ENCODE data around the gene CD59.
"Not testable (repeated sequence)": the region's sequence is repeated elsewhere in the genome, so short reads cannot be mapped to it uniquely, and the experiment has no call there.

CD59 gene

DNA sequence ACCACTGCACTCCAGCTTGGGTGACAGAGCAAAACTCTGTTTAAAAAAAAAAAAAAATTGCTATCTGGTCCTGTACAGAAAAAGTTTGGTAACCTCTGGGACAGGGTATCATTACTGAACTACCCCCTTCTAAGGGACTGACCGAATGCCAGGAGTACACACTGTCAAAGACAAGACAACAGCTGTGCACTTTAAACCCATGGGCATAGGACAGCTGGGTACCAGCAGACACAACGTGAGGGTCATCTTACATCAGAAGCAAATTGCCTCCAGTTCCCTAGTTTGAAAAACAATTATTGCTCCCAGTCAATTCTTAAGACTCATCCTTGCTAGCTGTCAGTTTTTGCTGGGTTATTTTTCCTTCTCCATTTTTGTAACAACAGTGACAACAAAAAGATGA is 17.8 kb downstream of the CD59 start:
- peaks cover 8 to 24% of the 10 kb centered on the region in 2 donors for H3K4me1 ChIP-seq (ENCODE audit: control insufficient read depth in 2 of 2, insufficient read depth in 2 of 2, low read length in 2 of 2)
- H3K4me3 ChIP-seq (ENCODE audit: low read length in 2 of 2): no peak overlapping the region
- no peak overlapping the region for H3K9ac ChIP-seq (ENCODE audit: low read depth in 1 of 2, low read length in 2 of 2)
- H3K27me3 ChIP-seq (ENCODE audit: control insufficient read depth in 2 of 2, insufficient read depth in 2 of 2, low read length in 2 of 2): no peaks in the 10 kb centered on the region
- H3K36me3 ChIP-seq (ENCODE audit: control insufficient read depth in 2 of 2, insufficient read depth in 2 of 2, low read length in 2 of 2): peaks cover 34 to 45% of the 10 kb centered on the region in 2 donors
- H3K27ac ChIP-seq (ENCODE audit: low read depth in 2 of 2, low read length in 2 of 2): no peak overlapping the region
- no peaks in the 10 kb centered on the region for H3K9me3 ChIP-seq (ENCODE audit: control insufficient read depth in 2 of 2, low read length in 2 of 2)

DNA sequence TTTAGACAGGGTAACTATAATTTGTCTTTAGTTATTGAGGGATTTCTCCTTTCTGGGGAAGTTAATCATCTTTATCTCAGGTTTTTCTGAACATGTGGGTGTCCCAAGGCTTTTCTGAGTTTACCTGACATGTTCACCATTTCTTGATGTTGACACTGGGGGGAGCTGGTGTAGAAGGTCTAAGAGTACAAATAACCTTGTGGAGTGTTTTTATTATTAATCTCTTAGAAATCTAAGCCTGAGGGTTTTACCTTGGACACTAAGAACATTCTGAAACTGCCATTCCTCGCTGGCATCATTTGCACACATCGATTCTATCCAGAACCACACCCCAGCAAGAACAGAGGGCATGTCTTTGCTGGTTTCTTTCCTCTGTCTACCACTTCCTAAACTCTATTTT is 20.0 kb downstream of the CD59 start:
- peaks cover 3 to 16% of the 10 kb centered on the region in 2 donors for H3K4me1 ChIP-seq (ENCODE audit: control insufficient read depth in 2 of 2, insufficient read depth in 2 of 2, low read length in 2 of 2)
- no peak overlapping the region for H3K27ac ChIP-seq (ENCODE audit: low read depth in 2 of 2, low read length in 2 of 2)
- no peak overlapping the region for H3K4me3 ChIP-seq (ENCODE audit: low read length in 2 of 2)
- H3K36me3 ChIP-seq (ENCODE audit: control insufficient read depth in 2 of 2, insufficient read depth in 2 of 2, low read length in 2 of 2): peaks cover 29 to 39% of the 10 kb centered on the region in 2 donors
- no peak overlapping the region for H3K9ac ChIP-seq (ENCODE audit: low read depth in 1 of 2, low read length in 2 of 2)
- H3K9me3 ChIP-seq (ENCODE audit: control insufficient read depth in 2 of 2, low read length in 2 of 2): no peaks in the 10 kb centered on the region
- no peaks in the 10 kb centered on the region for H3K27me3 ChIP-seq (ENCODE audit: control insufficient read depth in 2 of 2, insufficient read depth in 2 of 2, low read length in 2 of 2)

DNA sequence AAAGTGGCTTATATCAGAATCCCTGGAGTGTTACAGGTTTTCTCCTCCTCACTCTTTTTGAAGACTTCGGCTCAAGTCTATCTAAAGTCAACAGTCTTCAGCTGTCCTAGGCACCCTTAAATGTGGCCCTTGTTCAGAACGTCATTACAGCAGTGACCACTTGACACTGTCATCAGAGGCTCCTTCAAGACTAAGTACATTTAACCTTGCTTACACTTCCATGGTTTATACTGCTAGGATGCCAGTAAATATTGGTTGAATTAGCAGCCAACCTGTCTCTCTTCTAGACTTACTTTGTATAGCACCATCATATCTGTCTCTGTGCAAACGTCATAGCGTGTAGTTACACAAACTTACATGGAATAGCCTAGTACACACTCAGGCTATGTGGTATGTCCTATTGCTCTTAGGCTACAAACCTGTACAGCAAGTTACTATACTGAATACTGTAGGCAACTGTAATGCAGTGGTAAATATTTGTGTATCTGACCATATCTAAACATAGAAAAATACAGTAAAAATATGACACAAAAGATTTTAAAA is 22.3 kb downstream of the CD59 start:
- H3K36me3 ChIP-seq (ENCODE audit: control insufficient read depth in 2 of 2, insufficient read depth in 2 of 2, low read length in 2 of 2): peaks cover 34 to 39% of the 10 kb centered on the region in 2 donors
- no peaks in the 10 kb centered on the region for H3K27me3 ChIP-seq (ENCODE audit: control insufficient read depth in 2 of 2, insufficient read depth in 2 of 2, low read length in 2 of 2)
- H3K9me3 ChIP-seq (ENCODE audit: control insufficient read depth in 2 of 2, low read length in 2 of 2): no peaks in the 10 kb centered on the region
- no peak overlapping the region for H3K9ac ChIP-seq (ENCODE audit: low read depth in 1 of 2, low read length in 2 of 2)
- no peak overlapping the region for H3K27ac ChIP-seq (ENCODE audit: low read depth in 2 of 2, low read length in 2 of 2)
- H3K4me1 ChIP-seq (ENCODE audit: control insufficient read depth in 2 of 2, insufficient read depth in 2 of 2, low read length in 2 of 2): peaks cover 3 to 16% of the 10 kb centered on the region in 2 donors
- no peak overlapping the region for H3K4me3 ChIP-seq (ENCODE audit: low read length in 2 of 2)

DNA sequence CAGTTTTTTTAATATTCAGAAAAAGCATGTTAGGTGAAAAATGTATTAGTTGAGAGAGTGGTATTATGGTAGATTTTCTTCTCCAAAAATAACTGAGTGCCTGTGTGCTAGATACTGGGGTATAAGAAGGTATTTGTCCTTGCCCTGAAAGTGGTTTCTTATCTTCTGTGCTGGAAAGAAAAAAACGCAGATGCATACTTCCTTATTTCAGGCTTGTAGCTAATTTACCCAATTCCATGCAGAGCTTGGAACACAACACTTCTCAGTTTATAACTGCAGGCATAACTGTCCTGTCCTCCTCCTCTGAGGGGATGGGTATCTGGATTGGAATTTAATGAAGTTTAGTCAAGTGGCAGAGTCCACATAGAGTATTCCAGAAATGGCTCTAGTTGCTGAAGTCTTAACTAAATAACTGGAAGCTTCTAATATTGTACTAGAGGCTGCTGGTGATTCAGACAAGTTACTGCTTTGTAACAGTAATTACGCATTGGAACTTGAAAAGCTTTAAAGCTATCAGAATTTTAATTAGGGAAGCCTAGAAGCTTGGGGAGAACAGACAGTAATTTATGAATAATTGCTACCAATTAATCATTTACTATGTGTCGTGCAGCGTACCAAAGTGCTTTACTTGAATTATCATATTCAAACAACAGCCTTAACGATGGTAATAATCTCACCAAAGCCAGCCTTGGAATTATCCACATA is 22.9 kb downstream of the CD59 start:
- Histone ChIP-seq H3K27ac (ENCODE audit: low read depth in 2 of 2, low read length in 2 of 2) (no peak overlapping the region), H3K4me3 (ENCODE audit: low read length in 2 of 2) (no peak overlapping the region), H3K9me3 (ENCODE audit: control insufficient read depth in 2 of 2, low read length in 2 of 2) (no peaks in the 10 kb centered on the region), H3K9ac (ENCODE audit: low read depth in 1 of 2, low read length in 2 of 2) (no peak overlapping the region), H3K27me3 (ENCODE audit: control insufficient read depth in 2 of 2, insufficient read depth in 2 of 2, low read length in 2 of 2) (no peaks in the 10 kb centered on the region), H3K4me1 (ENCODE audit: control insufficient read depth in 2 of 2, insufficient read depth in 2 of 2, low read length in 2 of 2) (peaks cover 3 to 16% of the 10 kb centered on the region in 2 donors), H3K36me3 (ENCODE audit: control insufficient read depth in 2 of 2, insufficient read depth in 2 of 2, low read length in 2 of 2) (peaks cover 36 to 38% of the 10 kb centered on the region in 2 donors)

DNA sequence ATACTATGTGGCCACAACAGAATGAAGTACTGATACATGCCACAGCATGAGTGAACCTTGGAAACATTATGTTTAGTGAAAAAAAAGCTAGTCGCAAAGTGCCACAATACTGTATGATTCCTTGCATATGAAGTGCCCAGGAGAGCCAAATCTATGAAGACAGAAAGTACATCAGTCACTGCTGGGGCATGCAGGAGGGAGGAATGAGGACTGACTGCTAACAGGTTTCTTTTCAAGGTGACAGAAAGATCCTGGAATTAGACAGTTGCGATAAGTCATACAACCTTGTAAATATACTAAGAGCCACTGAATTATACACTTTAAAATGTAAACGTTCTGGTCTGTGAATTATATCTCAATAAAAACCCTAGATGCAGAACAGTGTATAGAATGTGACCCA is 23.8 kb downstream of the CD59 start:
- Histone ChIP-seq H3K9me3 (ENCODE audit: control insufficient read depth in 2 of 2, low read length in 2 of 2) (no peaks in the 10 kb centered on the region), H3K27ac (ENCODE audit: low read depth in 2 of 2, low read length in 2 of 2) (no peak overlapping the region), H3K4me3 (ENCODE audit: low read length in 2 of 2) (no peak overlapping the region), H3K9ac (ENCODE audit: low read depth in 1 of 2, low read length in 2 of 2) (no peak overlapping the region), H3K36me3 (ENCODE audit: control insufficient read depth in 2 of 2, insufficient read depth in 2 of 2, low read length in 2 of 2) (peaks cover 36 to 41% of the 10 kb centered on the region in 2 donors), H3K27me3 (ENCODE audit: control insufficient read depth in 2 of 2, insufficient read depth in 2 of 2, low read length in 2 of 2) (no peaks in the 10 kb centered on the region), H3K4me1 (ENCODE audit: control insufficient read depth in 2 of 2, insufficient read depth in 2 of 2, low read length in 2 of 2) (peaks cover 3 to 16% of the 10 kb centered on the region in 2 donors)

DNA sequence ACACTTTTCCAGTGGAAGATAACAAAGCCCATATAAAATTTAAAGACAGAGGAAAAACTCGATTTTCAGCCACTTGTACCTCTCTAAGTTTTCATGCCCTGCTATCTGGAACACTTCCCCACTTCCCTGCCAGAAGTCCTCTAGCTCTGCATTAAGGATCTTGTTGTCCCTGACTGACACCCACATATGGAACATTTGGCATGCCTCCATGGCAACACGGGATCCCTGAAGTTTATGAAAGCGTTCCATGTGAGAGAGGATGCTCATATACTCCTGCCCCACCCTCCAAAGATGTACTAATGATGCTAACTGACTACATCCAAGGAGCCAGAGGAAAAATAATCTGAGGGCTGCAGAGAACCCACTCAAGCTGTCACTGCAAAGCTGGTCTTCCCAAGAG is 26.8 kb downstream of the CD59 start:
- Histone ChIP-seq H3K36me3 (ENCODE audit: control insufficient read depth in 2 of 2, insufficient read depth in 2 of 2, low read length in 2 of 2) (peaks cover 31 to 34% of the 10 kb centered on the region in 2 donors), H3K27ac (ENCODE audit: low read depth in 2 of 2, low read length in 2 of 2) (no peak overlapping the region), H3K27me3 (ENCODE audit: control insufficient read depth in 2 of 2, insufficient read depth in 2 of 2, low read length in 2 of 2) (no peaks in the 10 kb centered on the region), H3K9me3 (ENCODE audit: control insufficient read depth in 2 of 2, low read length in 2 of 2) (no peaks in the 10 kb centered on the region), H3K4me3 (ENCODE audit: low read length in 2 of 2) (no peak overlapping the region), H3K9ac (ENCODE audit: low read depth in 1 of 2, low read length in 2 of 2) (no peak overlapping the region), H3K4me1 (ENCODE audit: control insufficient read depth in 2 of 2, insufficient read depth in 2 of 2, low read length in 2 of 2) (peaks cover 0 to 3% of the 10 kb centered on the region in 2 donors)

DNA sequence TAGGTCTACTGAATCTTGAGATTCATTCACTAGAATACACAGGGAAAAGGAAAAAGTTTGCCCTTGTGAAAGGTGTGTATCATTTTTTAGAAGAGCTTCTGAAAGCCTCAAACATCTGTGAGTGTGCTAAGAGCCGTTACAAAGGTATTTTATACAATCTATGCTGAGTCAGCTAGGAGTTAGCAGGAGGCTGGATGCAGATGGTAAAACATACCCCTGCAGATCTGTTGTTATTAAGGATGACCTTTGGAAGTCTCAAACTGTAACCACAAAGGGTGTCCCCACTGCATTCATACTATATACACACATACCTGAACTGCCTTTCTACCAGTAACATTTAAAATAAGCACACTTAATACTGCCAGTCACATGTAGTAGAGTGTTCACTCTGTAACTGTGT is 27.2 kb downstream of the CD59 start:
- Histone ChIP-seq H3K9ac (ENCODE audit: low read depth in 1 of 2, low read length in 2 of 2) (no peak overlapping the region), H3K36me3 (ENCODE audit: control insufficient read depth in 2 of 2, insufficient read depth in 2 of 2, low read length in 2 of 2) (peaks cover 28 to 32% of the 10 kb centered on the region in 2 donors), H3K9me3 (ENCODE audit: control insufficient read depth in 2 of 2, low read length in 2 of 2) (no peaks in the 10 kb centered on the region), H3K4me1 (ENCODE audit: control insufficient read depth in 2 of 2, insufficient read depth in 2 of 2, low read length in 2 of 2) (peaks cover 3 to 7% of the 10 kb centered on the region in 2 donors), H3K27me3 (ENCODE audit: control insufficient read depth in 2 of 2, insufficient read depth in 2 of 2, low read length in 2 of 2) (no peaks in the 10 kb centered on the region), H3K27ac (ENCODE audit: low read depth in 2 of 2, low read length in 2 of 2) (no peak overlapping the region), H3K4me3 (ENCODE audit: low read length in 2 of 2) (no peak overlapping the region)

DNA sequence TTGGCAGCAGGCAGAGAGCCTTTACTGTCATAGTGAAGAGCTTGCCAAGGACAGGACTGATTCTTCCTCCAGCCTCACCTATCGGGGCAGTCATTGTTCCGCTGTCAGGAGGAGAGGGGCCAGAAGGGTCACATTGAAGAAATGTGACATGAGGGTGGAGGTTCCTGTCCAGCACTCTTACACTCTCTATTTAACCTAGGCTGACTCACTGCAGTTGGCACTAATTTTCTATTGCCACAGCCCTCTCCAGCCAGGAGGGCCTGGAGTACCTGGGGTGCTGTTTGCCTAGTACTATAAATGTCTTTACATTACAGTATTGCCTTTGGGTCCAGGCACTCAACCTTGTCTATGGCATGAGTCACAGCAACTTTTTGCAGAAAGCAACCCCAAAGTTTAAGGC is 28.4 kb downstream of the CD59 start:
- not testable (repeated sequence) for H3K9ac ChIP-seq (ENCODE audit: low read depth in 1 of 2, low read length in 2 of 2); H3K27ac ChIP-seq (ENCODE audit: low read depth in 2 of 2, low read length in 2 of 2); H3K27me3 ChIP-seq (ENCODE audit: control insufficient read depth in 2 of 2, insufficient read depth in 2 of 2, low read length in 2 of 2); H3K9me3 ChIP-seq (ENCODE audit: control insufficient read depth in 2 of 2, low read length in 2 of 2); H3K4me3 ChIP-seq (ENCODE audit: low read length in 2 of 2)
- Histone ChIP-seq H3K4me1 (ENCODE audit: control insufficient read depth in 2 of 2, insufficient read depth in 2 of 2, low read length in 2 of 2) (peaks cover 8 to 14% of the 10 kb centered on the region in 2 donors), H3K36me3 (ENCODE audit: control insufficient read depth in 2 of 2, insufficient read depth in 2 of 2, low read length in 2 of 2) (peaks cover 25 to 29% of the 10 kb centered on the region in 2 donors)

DNA sequence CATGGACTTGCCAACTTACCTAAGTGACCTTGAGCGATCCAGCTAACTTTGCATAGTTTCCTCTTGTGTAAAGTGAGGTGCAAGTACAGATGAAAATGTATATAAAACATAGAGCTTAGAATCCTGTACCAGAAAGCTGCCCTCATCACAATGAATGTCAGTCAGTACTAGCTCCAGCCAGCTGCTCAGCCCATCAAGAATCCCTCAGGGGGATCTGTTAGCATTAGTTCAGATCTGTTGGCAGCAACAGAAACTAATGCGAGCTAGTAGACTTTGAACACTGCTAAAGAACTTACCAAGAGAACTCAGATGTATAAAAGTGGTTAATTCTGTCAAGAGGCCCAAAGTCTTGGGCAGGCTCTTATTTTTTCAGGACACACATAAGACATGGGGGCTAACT is 29.3 kb downstream of the CD59 start:
- no peak overlapping the region for H3K27ac ChIP-seq (ENCODE audit: low read depth in 2 of 2, low read length in 2 of 2)
- no peaks in the 10 kb centered on the region for H3K27me3 ChIP-seq (ENCODE audit: control insufficient read depth in 2 of 2, insufficient read depth in 2 of 2, low read length in 2 of 2)
- no peaks in the 10 kb centered on the region for H3K9me3 ChIP-seq (ENCODE audit: control insufficient read depth in 2 of 2, low read length in 2 of 2)
- H3K4me1 ChIP-seq (ENCODE audit: control insufficient read depth in 2 of 2, insufficient read depth in 2 of 2, low read length in 2 of 2): peaks cover 14 to 23% of the 10 kb centered on the region in 2 donors
- H3K9ac ChIP-seq (ENCODE audit: low read depth in 1 of 2, low read length in 2 of 2): no peak overlapping the region
- peaks cover 22 to 24% of the 10 kb centered on the region in 2 donors for H3K36me3 ChIP-seq (ENCODE audit: control insufficient read depth in 2 of 2, insufficient read depth in 2 of 2, low read length in 2 of 2)
- no peak overlapping the region for H3K4me3 ChIP-seq (ENCODE audit: low read length in 2 of 2)

DNA sequence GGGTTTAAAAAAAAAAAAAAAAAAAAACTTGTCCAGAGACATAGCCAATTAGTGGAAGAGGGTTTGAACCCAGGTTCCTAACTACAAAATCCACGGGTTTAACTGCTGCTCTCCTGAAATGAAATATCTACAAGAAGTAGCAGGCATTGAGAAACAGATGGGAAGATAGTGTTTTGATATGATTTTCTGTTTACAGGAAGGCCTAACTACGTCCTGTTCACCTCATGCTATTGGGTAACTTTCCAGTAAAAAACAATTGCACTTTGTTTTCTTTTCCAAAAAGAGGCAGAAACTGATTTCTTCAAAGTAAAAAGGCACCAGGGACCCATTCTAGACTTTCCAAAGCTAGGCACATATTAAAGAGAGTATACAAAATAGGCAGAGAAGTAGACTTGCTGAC is 29.7 kb downstream of the CD59 start:
- Histone ChIP-seq H3K9me3 (ENCODE audit: control insufficient read depth in 2 of 2, low read length in 2 of 2) (no peaks in the 10 kb centered on the region), H3K4me1 (ENCODE audit: control insufficient read depth in 2 of 2, insufficient read depth in 2 of 2, low read length in 2 of 2) (peaks cover 19 to 27% of the 10 kb centered on the region in 2 donors), H3K9ac (ENCODE audit: low read depth in 1 of 2, low read length in 2 of 2) (no peak overlapping the region), H3K27me3 (ENCODE audit: control insufficient read depth in 2 of 2, insufficient read depth in 2 of 2, low read length in 2 of 2) (no peaks in the 10 kb centered on the region), H3K4me3 (ENCODE audit: low read length in 2 of 2) (no peak overlapping the region), H3K36me3 (ENCODE audit: control insufficient read depth in 2 of 2, insufficient read depth in 2 of 2, low read length in 2 of 2) (peaks cover 22 to 24% of the 10 kb centered on the region in 2 donors), H3K27ac (ENCODE audit: low read depth in 2 of 2, low read length in 2 of 2) (no peak overlapping the region)

Data from mucosa of rectum (tissue), 2 donors.